ENCODE measurements around the gene UBE2G1.

GRCh38 chr17:4326112-4326511 is 40.4 kb downstream of the UBE2G1 start:
- TF ChIP-seq CTCF (optimal IDR thresholded peaks at IDR 0.05 in 1 of 3, IDR thresholded peaks at IDR 0.05 in 1 of 3, conservative IDR thresholded peaks at IDR 0.05 in 1 of 3; ENCODE audit: extremely low read depth in 1 of 3, insufficient read depth in 2 of 3, low read length in 3 of 3): no peak
- no peak for TF ChIP-seq EZH2 (IDR thresholded peaks at IDR 0.05; ENCODE audit: low read length)
